Liver (tissue), 3 donors: ENCODE measurements around the gene DNAJC7.

Experiments used
- CTCF ChIP-seq: fragments of 150-350 bp; IDR thresholded peaks from 2 replicates; pipeline ENCODE4 v1.5.1; 2017; ENCODE audit warnings: improper control_type of control experiment, low read depth, low read length; ENCODE audit not compliant: missing input control
- HNF4A ChIP-seq, 2 donors: conservative IDR thresholded peaks; 2 replicates each; pipeline ENCODE4 v1.6.1; 2016; ENCODE audit warnings: antibody characterized with exemption in 2 of 2, mild to moderate bottlenecking in 2 of 2
- RAD21 ChIP-seq, 2 donors: IDR thresholded peaks; 2 replicates each; pipeline ENCODE4 v1.6.1; 2016; ENCODE audit warnings: antibody characterized with exemption in 2 of 2, mild to moderate bottlenecking in 2 of 2
- TAF1 ChIP-seq: conservative IDR thresholded peaks from 2 replicates; pipeline ENCODE4 v1.6.1; 2016; ENCODE audit warnings: antibody characterized with exemption, mild to moderate bottlenecking
- TF ChIP-seq, protein P1 (sequence below): IDR thresholded peaks from 2 replicates; pipeline ENCODE4 v1.6.1; 2016; ENCODE audit warnings: antibody characterized with exemption, mild to moderate bottlenecking
- TF ChIP-seq, protein P2 (sequence below): IDR thresholded peaks from 2 replicates; pipeline ENCODE4 v1.6.1; 2016; ENCODE audit warnings: antibody characterized with exemption
- donor health status: healthy.
- donor health status: healthy.

DNA sequence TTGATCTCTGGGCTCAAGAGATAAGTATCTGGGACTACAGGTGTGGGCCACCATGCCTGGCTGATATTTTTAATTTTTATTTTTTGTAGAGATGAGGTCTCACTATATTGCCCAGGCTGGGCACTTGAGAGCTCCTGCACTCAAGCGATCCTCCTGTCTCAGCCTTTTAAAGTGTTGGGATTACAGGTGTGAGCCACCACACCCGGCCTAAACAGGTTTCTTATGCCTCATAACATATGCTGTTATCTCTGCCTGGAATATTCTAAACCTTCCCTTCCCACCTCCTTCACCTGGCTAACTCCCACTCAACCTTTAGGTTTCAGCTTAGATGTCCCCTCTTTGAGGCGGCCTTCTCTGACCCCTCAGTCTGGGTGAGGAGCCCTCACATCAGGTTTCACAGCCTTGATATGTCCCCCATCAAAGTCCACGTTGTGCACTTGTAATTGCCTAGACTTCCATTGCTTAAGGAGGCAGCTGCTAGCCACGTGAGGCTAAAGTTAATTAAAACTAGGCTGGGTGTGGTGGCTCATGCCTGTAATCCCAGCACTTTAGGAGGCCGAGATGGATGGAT, 59.3 kb downstream of the DNAJC7 start:
- no peak for TF ChIP-seq CTCF
- TF ChIP-seq TAF1: no peak
- TF ChIP-seq HNF4A (conservative IDR thresholded peaks at IDR 0.05): no peak
- TF ChIP-seq, protein P1, sequence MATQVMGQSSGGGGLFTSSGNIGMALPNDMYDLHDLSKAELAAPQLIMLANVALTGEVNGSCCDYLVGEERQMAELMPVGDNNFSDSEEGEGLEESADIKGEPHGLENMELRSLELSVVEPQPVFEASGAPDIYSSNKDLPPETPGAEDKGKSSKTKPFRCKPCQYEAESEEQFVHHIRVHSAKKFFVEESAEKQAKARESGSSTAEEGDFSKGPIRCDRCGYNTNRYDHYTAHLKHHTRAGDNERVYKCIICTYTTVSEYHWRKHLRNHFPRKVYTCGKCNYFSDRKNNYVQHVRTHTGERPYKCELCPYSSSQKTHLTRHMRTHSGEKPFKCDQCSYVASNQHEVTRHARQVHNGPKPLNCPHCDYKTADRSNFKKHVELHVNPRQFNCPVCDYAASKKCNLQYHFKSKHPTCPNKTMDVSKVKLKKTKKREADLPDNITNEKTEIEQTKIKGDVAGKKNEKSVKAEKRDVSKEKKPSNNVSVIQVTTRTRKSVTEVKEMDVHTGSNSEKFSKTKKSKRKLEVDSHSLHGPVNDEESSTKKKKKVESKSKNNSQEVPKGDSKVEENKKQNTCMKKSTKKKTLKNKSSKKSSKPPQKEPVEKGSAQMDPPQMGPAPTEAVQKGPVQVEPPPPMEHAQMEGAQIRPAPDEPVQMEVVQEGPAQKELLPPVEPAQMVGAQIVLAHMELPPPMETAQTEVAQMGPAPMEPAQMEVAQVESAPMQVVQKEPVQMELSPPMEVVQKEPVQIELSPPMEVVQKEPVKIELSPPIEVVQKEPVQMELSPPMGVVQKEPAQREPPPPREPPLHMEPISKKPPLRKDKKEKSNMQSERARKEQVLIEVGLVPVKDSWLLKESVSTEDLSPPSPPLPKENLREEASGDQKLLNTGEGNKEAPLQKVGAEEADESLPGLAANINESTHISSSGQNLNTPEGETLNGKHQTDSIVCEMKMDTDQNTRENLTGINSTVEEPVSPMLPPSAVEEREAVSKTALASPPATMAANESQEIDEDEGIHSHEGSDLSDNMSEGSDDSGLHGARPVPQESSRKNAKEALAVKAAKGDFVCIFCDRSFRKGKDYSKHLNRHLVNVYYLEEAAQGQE: no peak
- TF ChIP-seq RAD21 (IDR thresholded peaks at IDR 0.05): no peak
- TF ChIP-seq, protein P2, sequence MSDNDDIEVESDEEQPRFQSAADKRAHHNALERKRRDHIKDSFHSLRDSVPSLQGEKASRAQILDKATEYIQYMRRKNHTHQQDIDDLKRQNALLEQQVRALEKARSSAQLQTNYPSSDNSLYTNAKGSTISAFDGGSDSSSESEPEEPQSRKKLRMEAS: no peak
